OCI-LY3 (cell line): ENCODE results near the gene CREB3L1.

Source experiments
- H2AFZ ChIP-seq: fragments of 200-600, 300-600 bp; shearing (Covaris generic); 2 replicates; pipeline ENCODE4 v1.6.0; 2014; ENCODE audit warnings: antibody characterized with exemption, low read depth, low read length
- H3K27ac ChIP-seq: fragments of 200-600, 300-600 bp; sonication (generic); 2 replicates; pipeline ENCODE4 v1.5.1; 2014; ENCODE audit warnings: mild to moderate bottlenecking, low read length, moderate library complexity, mixed read lengths
- H3K27me3 ChIP-seq: fragments of 200-600, 300-600 bp; sonication (generic); 2 replicates; pipeline ENCODE4 v1.6.1; 2014; ENCODE audit warnings: low read depth, low read length, mixed read lengths
- H3K36me3 ChIP-seq: fragments of 200-600, 300-600 bp; sonication (generic); replicated peaks from 2 replicates; pipeline ENCODE3; 2014; ENCODE audit warnings: low read depth, low read length, mixed read lengths
- H3K4me1 ChIP-seq: fragments of 300-600, 200-600 bp; sonication (generic); 2 replicates; pipeline ENCODE4 v1.6.1; 2014; ENCODE audit warnings: low read length, mixed read lengths
- H3K4me2 ChIP-seq: fragments of 200-600, 300-600 bp; sonication (generic); 2 replicates; pipeline ENCODE4 v1.6.1; 2014; ENCODE audit warnings: low read length, mixed read lengths
- H3K4me3 ChIP-seq: fragments of 300-600, 200-600 bp; sonication (generic); 2 replicates; pipeline ENCODE4 v1.5.1; 2014; ENCODE audit warnings: antibody characterized with exemption, mild to moderate bottlenecking, low read length, moderate library complexity
- H3K79me2 ChIP-seq: fragments of 300-600, 200-600 bp; shearing (Covaris generic); 2 replicates; pipeline ENCODE4 v1.6.1; 2014; ENCODE audit warnings: mild to moderate bottlenecking, low read length, mixed read lengths
- H3K9ac ChIP-seq: fragments of 300-600, 200-600 bp; shearing (Covaris generic); 2 replicates; pipeline ENCODE4 v1.6.0; 2014; ENCODE audit warnings: mild to moderate bottlenecking, low read length, moderate library complexity
- H3K9me3 ChIP-seq: fragments of 200-600, 300-600 bp; shearing (Covaris generic); 2 replicates; pipeline ENCODE4 v1.6.1; 2014; ENCODE audit warnings: low read length, mixed read lengths; ENCODE audit not compliant: insufficient read depth
- H4K20me1 ChIP-seq: fragments of 200-600, 300-600 bp; sonication (generic); 2 replicates; pipeline ENCODE4 v1.6.1; 2016; ENCODE audit warnings: low read length, mixed read lengths; ENCODE audit not compliant: insufficient read depth
- EZH2phosphoT487 ChIP-seq: fragments of 200-600 bp; shearing (Covaris generic); IDR thresholded peaks from 2 replicates; pipeline ENCODE4 v1.6.1; 2018; ENCODE audit warnings: antibody characterized with exemption, mixed run types, low read depth
- TF ChIP-seq, protein P1 (sequence below): fragments of 200-600, 300-600 bp; sonication (generic); IDR thresholded peaks from 2 replicates; pipeline ENCODE4 v1.5.1; 2014; ENCODE audit warnings: antibody characterized with exemption, low read length, low read depth

CREB3L1 gene

DNA sequence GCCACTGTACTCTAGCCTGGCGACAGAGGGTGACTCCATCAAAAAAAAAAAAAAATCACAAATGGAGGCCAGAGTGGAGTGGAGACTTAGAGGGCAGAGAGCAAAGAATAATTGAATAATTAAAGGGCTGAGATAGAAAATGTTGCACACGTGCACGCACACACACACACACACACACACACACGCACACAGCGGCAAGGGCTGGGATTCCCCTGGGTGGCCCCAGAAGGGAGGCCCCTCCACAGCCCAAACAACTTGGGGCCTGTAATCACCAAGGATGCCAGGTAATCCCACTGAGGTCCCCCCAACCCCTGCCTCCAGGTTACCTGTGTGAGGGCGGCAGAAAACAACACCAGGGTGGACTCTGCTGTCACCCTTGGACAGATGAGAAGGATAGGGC lies 57.8 kb downstream of the CREB3L1 start:
- H3K27ac ChIP-seq = no peak overlapping the region
- H3K4me2 ChIP-seq = no peak overlapping the region
- no peak overlapping the region; the same call in 1 of the 2 replicates for H3K9ac ChIP-seq
- no peaks in the 10 kb centered on the region for H3K79me2 ChIP-seq
- peak overlapping the region; percentile 12; the same call in 1 of the 2 replicates for H2AFZ ChIP-seq
- no peaks in the 10 kb centered on the region for H4K20me1 ChIP-seq
- H3K4me3 ChIP-seq = no peak overlapping the region
- H3K27me3 ChIP-seq = peaks cover 4% of the 10 kb centered on the region
- H3K4me1 ChIP-seq = peaks cover 10% of the 10 kb centered on the region
- TF ChIP-seq, protein P1, sequence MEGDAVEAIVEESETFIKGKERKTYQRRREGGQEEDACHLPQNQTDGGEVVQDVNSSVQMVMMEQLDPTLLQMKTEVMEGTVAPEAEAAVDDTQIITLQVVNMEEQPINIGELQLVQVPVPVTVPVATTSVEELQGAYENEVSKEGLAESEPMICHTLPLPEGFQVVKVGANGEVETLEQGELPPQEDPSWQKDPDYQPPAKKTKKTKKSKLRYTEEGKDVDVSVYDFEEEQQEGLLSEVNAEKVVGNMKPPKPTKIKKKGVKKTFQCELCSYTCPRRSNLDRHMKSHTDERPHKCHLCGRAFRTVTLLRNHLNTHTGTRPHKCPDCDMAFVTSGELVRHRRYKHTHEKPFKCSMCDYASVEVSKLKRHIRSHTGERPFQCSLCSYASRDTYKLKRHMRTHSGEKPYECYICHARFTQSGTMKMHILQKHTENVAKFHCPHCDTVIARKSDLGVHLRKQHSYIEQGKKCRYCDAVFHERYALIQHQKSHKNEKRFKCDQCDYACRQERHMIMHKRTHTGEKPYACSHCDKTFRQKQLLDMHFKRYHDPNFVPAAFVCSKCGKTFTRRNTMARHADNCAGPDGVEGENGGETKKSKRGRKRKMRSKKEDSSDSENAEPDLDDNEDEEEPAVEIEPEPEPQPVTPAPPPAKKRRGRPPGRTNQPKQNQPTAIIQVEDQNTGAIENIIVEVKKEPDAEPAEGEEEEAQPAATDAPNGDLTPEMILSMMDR = no peak
- TF ChIP-seq EZH2phosphoT487 = no peak
- H3K9me3 ChIP-seq = no peaks in the 10 kb centered on the region
- no peaks in the 10 kb centered on the region for H3K36me3 ChIP-seq

DNA sequence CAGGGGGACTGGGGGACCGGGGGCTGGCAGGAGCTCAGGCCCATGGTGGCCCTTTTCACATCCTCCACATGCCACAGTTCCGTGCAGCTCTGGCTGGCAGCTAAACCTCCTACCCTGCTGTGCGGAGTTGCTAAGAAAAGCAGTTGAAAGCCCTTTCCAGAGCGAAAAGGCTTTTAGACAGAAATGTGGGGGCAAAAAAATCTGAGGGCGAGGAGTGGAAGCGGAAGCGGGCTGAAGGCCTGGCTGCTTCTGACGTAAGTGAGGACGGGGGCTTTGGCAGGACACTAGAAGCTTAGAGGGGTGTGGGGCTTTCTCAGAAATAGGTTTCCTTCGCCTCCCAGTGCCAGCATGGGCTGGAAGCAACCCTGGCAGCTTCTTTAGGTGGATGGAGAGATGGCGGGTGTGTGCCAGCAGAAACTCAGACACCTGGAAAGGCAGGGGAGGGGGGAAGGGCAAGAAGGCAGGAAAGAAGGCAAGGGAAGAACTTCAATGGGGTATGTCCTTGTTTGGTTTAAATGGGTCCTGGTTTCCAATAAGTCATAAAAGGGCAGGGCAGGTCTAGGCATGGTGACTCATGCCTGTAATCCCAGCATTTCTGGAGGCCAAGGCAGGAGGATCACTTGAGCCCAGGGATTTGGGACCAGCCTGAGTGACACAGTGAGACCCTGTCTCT lies 58.6 kb downstream of the CREB3L1 start:
- no peak for TF ChIP-seq EZH2phosphoT487
- TF ChIP-seq, protein P1 = no peak
- Histone ChIP-seq H3K9me3 (no peaks in the 10 kb centered on the region), H3K4me3 (no peak overlapping the region), H2AFZ (peak overlapping the region; percentile 12; the same call in 1 of the 2 replicates), H3K36me3 (no peaks in the 10 kb centered on the region), H3K9ac (no peak overlapping the region; the same call in 1 of the 2 replicates), H3K27ac (no peak overlapping the region), H3K4me1 (peaks cover 10% of the 10 kb centered on the region), H3K4me2 (no peak overlapping the region), H4K20me1 (no peaks in the 10 kb centered on the region), H3K79me2 (no peaks in the 10 kb centered on the region), H3K27me3 (no peaks in the 10 kb centered on the region; the same call in 1 of the 2 replicates)

DNA sequence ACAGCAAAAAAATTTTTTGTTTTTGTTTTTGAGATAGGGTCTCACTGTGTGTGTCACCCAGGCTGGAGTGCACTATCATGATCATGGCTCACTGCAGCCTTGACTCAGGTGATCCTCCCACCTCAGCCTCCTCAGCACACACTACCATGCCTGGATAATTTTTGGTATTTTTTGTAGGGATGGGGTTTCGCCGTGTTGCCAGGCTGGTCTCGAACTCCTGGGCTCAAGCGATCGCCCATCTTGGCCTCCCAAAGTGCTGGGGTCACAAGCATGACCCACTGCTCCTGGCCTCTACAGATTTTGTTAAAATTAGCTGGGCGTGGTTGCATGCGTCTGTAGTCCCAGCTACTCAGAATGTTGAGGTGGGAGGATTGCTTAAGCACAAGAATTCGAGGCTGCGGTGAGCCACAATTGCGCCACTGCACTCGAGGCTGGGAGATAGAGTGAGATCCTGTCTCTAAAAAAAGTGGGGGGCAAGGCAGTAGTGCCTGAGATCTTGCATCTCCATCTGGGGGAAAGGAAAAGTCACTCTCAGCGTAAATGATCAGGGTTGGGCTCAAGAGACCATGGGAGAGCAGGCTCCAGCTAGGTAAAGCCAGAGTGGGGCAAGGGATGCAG lies 59.2 kb downstream of the CREB3L1 start:
- no peaks in the 10 kb centered on the region for H3K36me3 ChIP-seq
- H3K79me2 ChIP-seq = no peaks in the 10 kb centered on the region
- no peak overlapping the region for H3K4me3 ChIP-seq
- H4K20me1 ChIP-seq = no peaks in the 10 kb centered on the region
- H3K4me1 ChIP-seq = peaks cover 10% of the 10 kb centered on the region
- no peak overlapping the region for H3K4me2 ChIP-seq
- no peak overlapping the region for H3K27ac ChIP-seq
- H3K9ac ChIP-seq = no peak overlapping the region
- TF ChIP-seq, protein P1 = no peak
- no peak for TF ChIP-seq EZH2phosphoT487
- H2AFZ ChIP-seq = no peak overlapping the region
- H3K9me3 ChIP-seq = no peaks in the 10 kb centered on the region
- H3K27me3 ChIP-seq = peaks cover 3% of the 10 kb centered on the region; the same call in 1 of the 2 replicates

- Histone ChIP-seq H3K9ac (no peak overlapping the region), H3K36me3 (no peaks in the 10 kb centered on the region), H3K4me2 (no peak overlapping the region), H4K20me1 (no peaks in the 10 kb centered on the region), H3K9me3 (no peaks in the 10 kb centered on the region), H2AFZ (no peak overlapping the region), H3K27me3 (peaks cover 3% of the 10 kb centered on the region; the same call in 1 of the 2 replicates), H3K79me2 (no peaks in the 10 kb centered on the region), H3K27ac (no peak overlapping the region), H3K4me3 (no peak overlapping the region), H3K4me1 (peaks cover 10% of the 10 kb centered on the region)
- TF ChIP-seq EZH2phosphoT487 = no peak
- TF ChIP-seq, protein P1 = no peak
These were observed 60.3 kb downstream of the CREB3L1 start for GRCh38 chr11:46337626-46338345.
